HL-60 (cell line): ENCODE data around the gene EFCAB8.

ENCODE experiments used
- DNase-seq, 2 experiments: peaks; one replicate each; pipeline ENCODE4 v3.0.0-alpha.2; 2010 to 2020; ENCODE audit warnings: low read depth in 1 of 2, low spot score in 1 of 2
- H3K27ac ChIP-seq: fragments of 250-450 bp; sonication (Bioruptor Pico); replicated peaks from 2 replicates; pipeline ENCODE4 v1.5.1; 2020; ENCODE audit warnings: mild to moderate bottlenecking, moderate library complexity
- H3K27me3 ChIP-seq: fragments of 250-450 bp; sonication (Bioruptor Pico); 2 replicates; pipeline ENCODE4 v1.5.1; 2021; ENCODE audit warnings: mild to moderate bottlenecking, moderate library complexity; ENCODE audit not compliant: insufficient read depth, poor library complexity, severe bottlenecking
- H3K4me3 ChIP-seq: replicated peaks from 2 replicates; pipeline ENCODE4 v1.5.1; 2011; ENCODE audit warnings: mild to moderate bottlenecking, control low read depth, low read length; ENCODE audit not compliant: insufficient read depth
- CTCF ChIP-seq: IDR thresholded peaks from one replicate; pipeline ENCODE4 v1.5.1; 2011; ENCODE audit warnings: low read length, control low read depth, inconsistent platforms; ENCODE audit not compliant: insufficient read depth
- GABPA ChIP-seq: IDR thresholded peaks from 2 replicates; pipeline ENCODE4 v1.6.1; 2012; ENCODE audit warnings: low read depth
- POLR2AphosphoS5 ChIP-seq: IDR thresholded peaks from 2 replicates; pipeline ENCODE4 v1.6.1; 2012; ENCODE audit warnings: low read depth
- REST ChIP-seq: IDR thresholded peaks from 2 replicates; pipeline ENCODE4 v1.6.1; 2012; ENCODE audit warnings: low read depth; ENCODE audit not compliant: insufficient replicate concordance
- SPI1 ChIP-seq: IDR thresholded peaks from 2 replicates; pipeline ENCODE4 v1.6.1; 2012; ENCODE audit warnings: low read depth, mild to moderate bottlenecking, borderline replicate concordance

EFCAB8 gene

GRCh38 chr20:32966382-32966781, 107.7 kb downstream of the EFCAB8 start:
- Histone ChIP-seq H3K27me3 (no peaks in the 10 kb centered on the region), H3K27ac (no peak overlapping the region), H3K4me3 (no peak overlapping the region)
- DNase-seq, result no peak
- no peak for TF ChIP-seq SPI1
- no peak for TF ChIP-seq CTCF
- no peak for TF ChIP-seq POLR2AphosphoS5
- no peak for TF ChIP-seq REST
- no peak for TF ChIP-seq GABPA

- Histone ChIP-seq H3K4me3 (no peak overlapping the region), H3K27ac (no peak overlapping the region), H3K27me3 (no peaks in the 10 kb centered on the region)
- DNase-seq, result peak in 1 of 2 experiments; percentile 63
- no peak for TF ChIP-seq GABPA
- TF ChIP-seq CTCF, result no peak
- no peak for TF ChIP-seq REST
- no peak for TF ChIP-seq POLR2AphosphoS5
- TF ChIP-seq SPI1, result no peak
Observed at GRCh38 chr20:32966881-32967781, 108.4 kb downstream of the EFCAB8 start.

GRCh38 chr20:32967961-32968457, 109.3 kb downstream of the EFCAB8 start:
- Histone ChIP-seq H3K27me3 (no peaks in the 10 kb centered on the region), H3K4me3 (no peak overlapping the region), H3K27ac (no peak overlapping the region)
- TF ChIP-seq SPI1, result no peak
- no peak for TF ChIP-seq REST
- no peak for TF ChIP-seq POLR2AphosphoS5
- TF ChIP-seq GABPA, result no peak
- TF ChIP-seq CTCF, result no peak
- DNase-seq, result no peak
